Neural progenitor cell (in vitro differentiated cells): Measurements from ENCODE around the gene MAP7D1. TPM values are rescaled to one million over a fixed set of nuclear protein-coding genes. Genes with fewer than 3 reads are reported as not detected.

ENCODE experiments used
- DNase-seq: peaks from one replicate; pipeline ENCODE4 v3.0.0-alpha.2; 2016; ENCODE audit warnings: low spot score
- H2AFZ ChIP-seq: fragments of 200-600 bp; sonication (generic); replicated peaks from 2 replicates; pipeline ENCODE4 v1.6.1; 2016; ENCODE audit warnings: antibody characterized with exemption
- H3F3A ChIP-seq: fragments of 200-600 bp; sonication (generic); 2 replicates; pipeline ENCODE4 v1.6.1; 2016; ENCODE audit warnings: antibody characterized with exemption, low read depth
- H3K27ac ChIP-seq: fragments of 200-600 bp; sonication (generic); 2 replicates; pipeline ENCODE4 v1.5.1; 2016; ENCODE audit warnings: mild to moderate bottlenecking
- H3K27me3 ChIP-seq: fragments of 200-600 bp; sonication (generic); 2 replicates; pipeline ENCODE4 v1.6.1; 2016; ENCODE audit warnings: mild to moderate bottlenecking, moderate library complexity
- H3K36me3 ChIP-seq: fragments of 200-600 bp; sonication (generic); 2 replicates; pipeline ENCODE4 v1.5.1; 2016
- H3K4me1 ChIP-seq: fragments of 200-600 bp; sonication (generic); 2 replicates; pipeline ENCODE4 v1.6.1; 2016; ENCODE audit warnings: mixed run types
- H3K4me2 ChIP-seq: fragments of 200-600 bp; sonication (generic); 2 replicates; pipeline ENCODE4 v1.6.1; 2016
- H3K4me3 ChIP-seq: fragments of 200-600 bp; sonication (generic); 2 replicates; pipeline ENCODE4 v1.5.1; 2016
- H3K79me2 ChIP-seq: fragments of 200-600 bp; sonication (generic); 2 replicates; pipeline ENCODE4 v1.6.1; 2016; ENCODE audit warnings: low read depth
- H3K9ac ChIP-seq: fragments of 200-600 bp; sonication (generic); 2 replicates; pipeline ENCODE4 v1.6.1; 2016
- H3K9me3 ChIP-seq: fragments of 200-600 bp; sonication (generic); 2 replicates; pipeline ENCODE4 v1.5.1; 2016; ENCODE audit warnings: low read depth
- H4K20me1 ChIP-seq: fragments of 200-600 bp; sonication (generic); 2 replicates; pipeline ENCODE4 v1.6.1; 2016; ENCODE audit warnings: low read depth
- H3K27ac Mint-ChIP-seq: 3 replicates; pipeline ENCODE4 v1.8.0; 2021; ENCODE audit warnings: mixed read lengths
- H3K27me3 Mint-ChIP-seq: 2 replicates; pipeline ENCODE4 v1.8.0; 2022; ENCODE audit warnings: low read depth, mild to moderate bottlenecking, inconsistent platforms, moderate library complexity, mixed read lengths; ENCODE audit not compliant: insufficient read depth
- H3K36me3 Mint-ChIP-seq: 3 replicates; pipeline ENCODE4 v1.8.0; 2021; ENCODE audit warnings: mixed read lengths
- H3K4me1 Mint-ChIP-seq: 3 replicates; pipeline ENCODE4 v1.8.0; 2021; ENCODE audit warnings: mixed read lengths
- H3K4me3 Mint-ChIP-seq: 3 replicates; pipeline ENCODE4 v1.8.0; 2021; ENCODE audit warnings: mild to moderate bottlenecking, moderate library complexity, mixed read lengths
- H3K9me3 Mint-ChIP-seq: 3 replicates; pipeline ENCODE4 v1.8.0; 2020; ENCODE audit warnings: mixed read lengths
- CTCF ChIP-seq: fragments of 200-600 bp; sonication (generic); IDR thresholded peaks from 2 replicates; pipeline ENCODE4 v1.5.1; 2017; ENCODE audit warnings: antibody characterized with exemption, mild to moderate bottlenecking
- EZH2 ChIP-seq: fragments of 200-600 bp; sonication (generic); IDR thresholded peaks from 2 replicates; pipeline ENCODE4 v1.6.1; 2017; ENCODE audit warnings: antibody characterized with exemption, mild to moderate bottlenecking, moderate library complexity
- EZH2phosphoT487 ChIP-seq: fragments of 200-600 bp; sonication (generic); IDR thresholded peaks from 2 replicates; pipeline ENCODE4 v1.6.1; 2017; ENCODE audit warnings: antibody characterized with exemption
- total RNA-seq: library from RNA; depleted of rRNA; stranded (reverse); fragments of >200 nt; gene quantifications from 2 replicates; pipeline ENCODE4 v1.2.3, GENCODE V29; 2015; ENCODE audit warnings: low replicate concordance

MAP7D1 gene
- total RNA-seq, 1 donor from 2014 or later = 35.0 TPM

- Histone ChIP-seq H3K9me3 (no peaks in the 10 kb centered on the region), H3K27ac (no peak overlapping the region), H3K36me3 (no peaks in the 10 kb centered on the region), H3F3A (no peaks in the 10 kb centered on the region), H3K27me3 (no peaks in the 10 kb centered on the region), H2AFZ (no peak overlapping the region), H3K79me2 (no peaks in the 10 kb centered on the region), H3K9ac (no peak overlapping the region), H4K20me1 (no peaks in the 10 kb centered on the region), H3K4me3 (no peak overlapping the region), H3K4me2 (no peak overlapping the region), H3K4me1 (no peaks in the 10 kb centered on the region)
- peaks cover 4% of the 10 kb centered on the region for H3K36me3 Mint-ChIP-seq
- H3K4me3 Mint-ChIP-seq = no peak overlapping the region
- DNase-seq = no peak
- TF ChIP-seq EZH2 (no peak), EZH2phosphoT487 (no peak), CTCF (no peak)
- no peaks in the 10 kb centered on the region for H3K27me3 Mint-ChIP-seq
- no peaks in the 10 kb centered on the region for H3K9me3 Mint-ChIP-seq
- no peak overlapping the region for H3K27ac Mint-ChIP-seq
- H3K4me1 Mint-ChIP-seq = peaks cover 7% of the 10 kb centered on the region
These were observed 20.7 kb upstream of the MAP7D1 start for GRCh38 chr1:36135330-36135667.

GRCh38 chr1:36135796-36136195 is 20.2 kb upstream of the MAP7D1 start:
- no peak for DNase-seq
- H3K27me3 ChIP-seq = no peaks in the 10 kb centered on the region
- Mint-ChIP-seq H3K4me3 (no peak overlapping the region), H3K36me3 (peaks cover 4% of the 10 kb centered on the region), H3K4me1 (peaks cover 7% of the 10 kb centered on the region), H3K27me3 (no peaks in the 10 kb centered on the region), H3K9me3 (no peaks in the 10 kb centered on the region), H3K27ac (peak overlapping the region; percentile 32)
- H3K9ac ChIP-seq = no peak overlapping the region
- H3K79me2 ChIP-seq = no peaks in the 10 kb centered on the region
- no peak overlapping the region for H2AFZ ChIP-seq
- H3F3A ChIP-seq = no peaks in the 10 kb centered on the region
- no peaks in the 10 kb centered on the region for H3K36me3 ChIP-seq
- no peaks in the 10 kb centered on the region for H4K20me1 ChIP-seq
- no peak overlapping the region for H3K4me3 ChIP-seq
- H3K4me1 ChIP-seq = no peaks in the 10 kb centered on the region
- H3K4me2 ChIP-seq = no peak overlapping the region
- H3K9me3 ChIP-seq = no peaks in the 10 kb centered on the region
- no peak for TF ChIP-seq CTCF
- no peak for TF ChIP-seq EZH2phosphoT487
- TF ChIP-seq EZH2 = no peak
- no peak overlapping the region for H3K27ac ChIP-seq

- no peaks in the 10 kb centered on the region for H3K4me1 ChIP-seq
- TF ChIP-seq EZH2phosphoT487 (no peak), CTCF (no peak), EZH2 (no peak)
- no peaks in the 10 kb centered on the region for H3K36me3 ChIP-seq
- no peak overlapping the region for H3K4me3 ChIP-seq
- H4K20me1 ChIP-seq = no peaks in the 10 kb centered on the region
- no peaks in the 10 kb centered on the region for H3K79me2 ChIP-seq
- peaks cover 7% of the 10 kb centered on the region for H3K4me1 Mint-ChIP-seq
- no peaks in the 10 kb centered on the region for H3K9me3 ChIP-seq
- H3K27me3 ChIP-seq = no peaks in the 10 kb centered on the region
- DNase-seq = no peak
- H3K27ac ChIP-seq = no peak overlapping the region
- H3K4me3 Mint-ChIP-seq = no peak overlapping the region
- peaks cover 8% of the 10 kb centered on the region for H3K36me3 Mint-ChIP-seq
- no peak overlapping the region for H2AFZ ChIP-seq
- H3K4me2 ChIP-seq = no peak overlapping the region
- H3K9ac ChIP-seq = no peak overlapping the region
- no peaks in the 10 kb centered on the region for H3F3A ChIP-seq
- H3K27ac Mint-ChIP-seq = no peak overlapping the region
- no peaks in the 10 kb centered on the region for H3K9me3 Mint-ChIP-seq
- no peaks in the 10 kb centered on the region for H3K27me3 Mint-ChIP-seq
These were observed 19.4 kb upstream of the MAP7D1 start for GRCh38 chr1:36136535-36136934.

GRCh38 chr1:36137226-36137625 is 18.7 kb upstream of the MAP7D1 start:
- Mint-ChIP-seq H3K27ac (no peak overlapping the region), H3K4me1 (peaks cover 7% of the 10 kb centered on the region), H3K36me3 (peaks cover 8% of the 10 kb centered on the region), H3K4me3 (no peak overlapping the region), H3K27me3 (no peaks in the 10 kb centered on the region), H3K9me3 (no peaks in the 10 kb centered on the region)
- H3K79me2 ChIP-seq = peaks cover 4% of the 10 kb centered on the region
- no peak overlapping the region for H3K4me2 ChIP-seq
- no peaks in the 10 kb centered on the region for H3K9me3 ChIP-seq
- no peak for TF ChIP-seq EZH2phosphoT487
- TF ChIP-seq EZH2 = no peak
- TF ChIP-seq CTCF = no peak
- H2AFZ ChIP-seq = no peak overlapping the region
- no peak overlapping the region for H3K27ac ChIP-seq
- no peaks in the 10 kb centered on the region for H3K4me1 ChIP-seq
- H3K9ac ChIP-seq = no peak overlapping the region
- no peak for DNase-seq
- H3F3A ChIP-seq = no peaks in the 10 kb centered on the region
- H4K20me1 ChIP-seq = no peaks in the 10 kb centered on the region
- no peaks in the 10 kb centered on the region for H3K36me3 ChIP-seq
- H3K27me3 ChIP-seq = no peaks in the 10 kb centered on the region
- no peak overlapping the region for H3K4me3 ChIP-seq
